ENCODE data around the gene ST8SIA1.

DNA sequence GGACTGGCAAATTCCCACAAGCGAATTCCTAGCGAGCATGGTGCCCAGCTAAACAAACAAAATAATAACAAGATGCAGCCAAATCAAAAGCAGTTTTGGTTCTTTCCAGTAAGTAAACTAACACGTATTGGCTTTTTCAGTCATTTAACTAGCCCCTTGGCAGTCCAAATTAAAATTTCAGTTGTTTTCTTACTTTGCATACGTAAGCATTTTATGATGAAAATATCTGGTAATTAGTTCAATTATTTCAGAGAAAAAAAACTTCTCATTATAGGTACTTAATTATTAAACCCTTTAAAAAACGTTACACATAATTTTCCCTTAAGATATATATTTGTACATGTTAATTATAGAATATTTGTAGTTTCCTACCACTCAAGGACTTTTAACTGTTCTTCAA, 70.1 kb downstream of the ST8SIA1 start:
- TF ChIP-seq ZNF274 (IDR thresholded peaks at IDR 0.05; ENCODE audit: low read depth, low read length): no peak
- TF ChIP-seq SUZ12 (IDR thresholded peaks at IDR 0.05; ENCODE audit: extremely low read depth, insufficient read depth, insufficient read length): no peak
- no peak for TF ChIP-seq YY1 (IDR thresholded peaks at IDR 0.05; ENCODE audit: insufficient read depth, insufficient read length)
